HG02759 (cell line): Measurements from ENCODE around the gene PEPD.

Experiments
- ATAC-seq: cut with Tn5 transposase; IDR thresholded peaks from one replicate; pipeline ENCODE4 v1.9.1; 2021; ENCODE audit warnings: mild to moderate bottlenecking, moderate library complexity; ENCODE audit not compliant: unreplicated experiment

The PEPD gene

DNA sequence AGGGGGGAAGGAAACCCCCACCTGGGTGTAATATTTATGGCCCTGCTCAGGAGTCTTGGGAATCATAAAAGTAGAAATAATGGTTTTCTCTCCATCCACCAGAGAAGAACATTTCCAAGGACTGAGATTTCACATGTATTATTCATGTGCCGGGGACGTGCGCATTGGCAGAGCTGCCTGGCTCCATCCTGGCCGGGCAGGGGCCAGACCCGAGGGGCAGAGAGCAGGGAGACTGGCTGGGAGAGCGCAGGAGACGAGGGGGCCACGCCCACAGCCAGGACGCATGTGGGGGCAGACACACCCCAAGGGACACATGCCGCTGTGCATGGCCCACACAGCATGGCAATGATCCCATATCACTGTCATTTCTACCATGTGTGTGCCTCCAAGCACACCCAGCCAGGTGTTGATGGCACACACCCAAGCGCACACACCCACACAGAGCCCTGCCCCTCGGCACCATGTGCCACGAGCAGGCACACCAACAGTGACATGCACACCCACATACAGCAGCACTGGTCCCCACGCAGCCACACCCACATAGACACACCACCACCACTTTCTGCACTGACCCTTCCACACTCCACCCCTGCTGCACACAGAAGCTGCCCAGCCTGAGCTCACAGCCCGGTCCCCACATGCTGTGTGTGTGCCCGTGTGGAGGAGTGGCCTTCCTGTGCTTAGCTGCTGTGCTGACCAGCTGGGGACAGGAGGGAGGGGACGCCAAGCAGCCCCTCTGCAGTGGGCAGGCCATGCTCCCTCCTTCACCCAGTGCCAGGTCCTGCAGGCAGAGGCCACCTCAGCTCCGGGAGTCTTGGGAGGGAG is 108.8 kb downstream of the PEPD start:
- ATAC-seq, result no peak

- no peak for ATAC-seq
These were observed 109.9 kb downstream of the PEPD start for GRCh38 chr19:33411621-33412180.

GRCh38 chr19:33410915-33411401 is 110.6 kb downstream of the PEPD start:
- no peak for ATAC-seq

DNA sequence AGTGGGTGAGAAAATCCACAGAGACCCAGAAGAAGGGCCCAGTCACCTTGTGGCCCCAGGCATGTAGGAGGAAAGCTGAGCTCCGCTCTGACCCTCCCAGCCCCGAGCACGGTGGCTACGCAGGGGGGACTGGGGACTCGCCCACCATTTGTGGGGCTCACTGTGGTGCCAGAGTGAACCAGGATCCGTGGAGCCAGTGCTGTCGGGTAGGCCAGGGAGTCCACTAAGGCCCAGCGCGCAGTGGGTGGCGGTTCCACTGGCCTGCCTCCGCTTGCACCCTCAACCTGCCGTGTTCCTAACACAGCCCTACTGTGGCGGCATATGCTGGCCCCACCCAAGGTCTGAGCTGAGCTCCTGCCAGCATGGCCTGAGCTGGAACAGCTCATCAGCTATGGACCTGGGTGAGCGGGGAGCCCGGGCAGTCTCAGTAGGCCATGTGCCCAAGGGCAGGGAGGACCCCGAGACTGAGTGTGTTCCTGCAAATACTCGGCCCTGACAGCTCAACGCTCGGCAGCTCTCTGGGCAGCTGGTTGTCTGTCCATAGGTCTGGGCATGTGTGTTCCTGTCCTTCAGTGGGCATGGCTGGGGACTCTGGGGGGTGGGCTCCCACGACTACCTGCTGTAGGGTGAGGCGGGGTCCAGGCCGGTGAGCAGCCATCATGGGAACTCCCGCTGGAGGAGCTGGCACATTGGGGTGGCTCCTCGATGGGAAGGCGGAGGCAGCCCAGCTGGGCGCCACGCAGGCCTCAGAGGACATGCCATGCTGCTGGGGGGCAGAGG is 111.5 kb downstream of the PEPD start:
- no peak for ATAC-seq

- ATAC-seq, result no peak
These were observed 112.8 kb downstream of the PEPD start for GRCh38 chr19:33408538-33409434.

DNA sequence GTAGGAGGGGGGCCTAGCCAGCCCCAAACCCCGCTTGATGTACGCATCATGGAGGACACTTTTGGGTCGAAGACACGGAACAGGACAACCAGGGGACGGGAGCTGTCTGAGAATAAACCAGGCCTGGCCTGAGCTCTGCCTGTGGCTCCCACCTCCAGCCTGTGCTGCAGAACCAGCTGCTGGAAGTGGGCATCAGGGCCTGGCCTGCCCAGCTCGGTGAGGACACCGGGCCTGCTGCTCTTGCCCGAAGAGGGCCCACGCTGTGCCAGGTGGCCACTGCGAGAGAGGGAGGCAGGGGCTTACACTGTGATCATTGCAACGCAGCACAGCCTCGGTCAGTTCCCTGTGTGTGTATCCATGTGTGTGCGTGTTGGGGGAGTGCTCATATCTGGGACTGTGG is 113.5 kb downstream of the PEPD start:
- ATAC-seq, result no peak

DNA sequence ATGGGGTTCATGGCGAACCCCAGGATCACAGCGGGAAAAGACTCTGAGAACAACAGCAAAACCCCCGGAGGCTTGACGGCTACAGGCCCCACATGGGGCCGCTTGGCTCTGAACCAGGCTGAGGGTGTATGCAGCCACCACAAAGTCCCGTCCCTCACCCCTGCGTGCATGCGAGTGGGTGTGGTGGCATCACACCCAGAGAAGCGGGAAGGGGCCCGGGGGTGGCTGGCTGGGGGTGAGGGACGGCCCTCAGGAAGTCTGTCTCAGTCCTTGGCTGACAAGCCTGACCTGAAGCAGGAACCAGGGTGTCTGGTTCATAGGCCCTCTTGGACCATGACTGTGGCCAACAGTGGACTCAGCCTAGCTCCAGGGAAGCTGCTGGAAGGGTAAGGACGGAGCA is 113.9 kb downstream of the PEPD start:
- ATAC-seq, result no peak

- peak; percentile 11 for ATAC-seq
These were observed 114.4 kb downstream of the PEPD start for GRCh38 chr19:33407140-33407551.

- peak; percentile 56 for ATAC-seq
These were observed 115.0 kb downstream of the PEPD start for GRCh38 chr19:33406521-33407139.

GRCh38 chr19:33405553-33406461 is 115.8 kb downstream of the PEPD start:
- ATAC-seq, result no peak

GRCh38 chr19:33405254-33405552 is 116.4 kb downstream of the PEPD start:
- ATAC-seq, result no peak

GRCh38 chr19:33404506-33405253 is 116.9 kb downstream of the PEPD start:
- ATAC-seq, result no peak

GRCh38 chr19:33403973-33404304 is 117.7 kb downstream of the PEPD start:
- ATAC-seq, result no peak

DNA sequence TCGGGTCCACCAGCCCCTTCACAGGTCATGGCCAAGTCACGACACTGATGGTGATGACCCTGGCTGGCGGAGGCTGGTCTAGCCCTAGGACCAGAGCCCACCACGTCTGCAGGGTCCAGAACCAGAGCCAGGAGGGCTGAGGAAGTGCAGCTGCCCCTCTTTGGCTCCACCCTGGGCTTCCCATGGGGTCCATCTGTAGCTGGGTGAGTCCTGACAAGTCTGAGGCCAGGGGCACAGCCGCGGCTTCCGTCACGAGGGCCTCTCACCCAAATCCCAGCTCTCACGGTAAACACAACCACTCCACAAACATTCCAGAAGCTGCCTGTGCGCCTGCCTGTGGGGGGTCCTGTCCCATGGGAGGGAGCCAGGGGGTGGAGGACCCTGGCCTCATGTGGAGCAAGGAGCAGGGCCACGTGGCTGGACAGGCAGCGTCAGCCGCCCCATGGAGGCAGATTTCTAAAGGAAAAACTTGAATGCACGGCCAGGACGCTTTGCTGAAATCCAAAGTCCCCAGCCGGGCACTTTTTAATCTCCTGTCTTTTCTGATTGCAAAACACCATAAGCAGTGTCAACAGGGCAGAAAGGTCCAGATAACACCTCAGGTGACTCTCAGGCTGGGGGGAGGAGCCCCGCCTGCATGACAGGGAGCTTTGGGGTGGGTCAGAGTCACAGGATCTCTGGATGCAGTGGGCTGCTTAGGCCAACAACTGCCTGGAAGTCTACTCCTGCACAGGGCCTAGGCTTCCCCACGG is 118.2 kb downstream of the PEPD start:
- no peak for ATAC-seq

- no peak for ATAC-seq
These were observed 119.0 kb downstream of the PEPD start for GRCh38 chr19:33402421-33403220.

DNA sequence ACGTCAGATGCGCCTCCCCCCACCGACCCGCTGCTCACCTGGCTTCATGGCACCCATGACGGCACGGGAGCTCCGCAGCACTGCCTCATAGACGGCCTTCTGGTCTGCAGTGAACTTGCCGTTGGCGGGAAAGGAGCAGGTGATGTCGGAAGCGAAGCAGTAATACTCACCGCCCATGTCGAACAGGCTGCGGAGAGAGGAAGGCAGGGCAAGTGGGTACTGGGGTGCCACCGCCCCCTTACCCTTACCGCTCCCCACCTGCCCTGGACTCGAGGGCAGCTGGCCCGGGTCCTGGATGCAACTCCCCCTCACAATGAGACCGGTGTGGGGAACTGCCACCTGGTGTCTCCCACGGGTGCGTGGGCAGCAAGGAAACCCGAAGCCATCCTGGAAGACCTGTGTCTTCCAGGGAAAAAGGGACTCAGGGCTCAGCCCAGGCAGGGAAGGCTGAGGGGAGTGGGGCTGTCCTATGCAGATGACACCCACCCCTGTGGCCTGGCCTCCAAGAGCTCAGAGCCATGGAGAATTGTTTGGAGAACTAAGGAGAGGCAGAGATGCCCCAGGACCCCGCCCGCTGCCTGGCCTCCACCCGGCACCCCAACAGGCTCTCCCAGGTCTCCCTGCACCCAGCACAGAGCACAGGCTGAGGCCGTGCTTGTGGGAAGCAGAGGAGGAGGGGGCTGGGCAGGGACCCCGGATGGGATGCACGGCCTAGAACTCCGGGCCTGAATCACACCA is 119.7 kb downstream of the PEPD start:
- no peak for ATAC-seq
